Activated CD4-positive, alpha-beta memory T cell treated with anti-CD3 and anti-CD28 coated beads for 36 hours (primary cell): ENCODE results near the gene ELL2. TPM values are rescaled to one million over a fixed set of nuclear protein-coding genes. Genes with fewer than 3 reads are reported as not detected.
"Not testable (repeated sequence)": the region's sequence is repeated elsewhere in the genome, so short reads cannot be mapped to it uniquely, and the experiment has no call there.

Source experiments
- CTCF ChIA-PET: fragments of 350-600 bp; sonication (Branson Sonifier 250); formaldehyde crosslinking; loops from one replicate; lab custom pipeline; 2021; ENCODE audit warnings: antibody characterized with exemption, inconsistent platforms; lab: Charles Lee
- POLR2A ChIA-PET: fragments of 350-600 bp; sonication (Branson Sonifier 250); formaldehyde crosslinking; loops from one replicate; lab custom pipeline; 2021; ENCODE audit warnings: antibody characterized with exemption; lab: Charles Lee
- DNase-seq: peaks from one replicate; pipeline ENCODE4 v3.0.0-alpha.2; 2020
- H3K27ac Mint-ChIP-seq: one replicate; pipeline ENCODE4 v1.8.0; 2021; ENCODE audit warnings: mixed read lengths
- H3K27me3 Mint-ChIP-seq: one replicate; pipeline ENCODE4 v1.8.0; 2021; ENCODE audit warnings: mixed read lengths
- H3K36me3 Mint-ChIP-seq: one replicate; pipeline ENCODE4 v1.8.0; 2021; ENCODE audit warnings: mixed read lengths
- H3K4me1 Mint-ChIP-seq: one replicate; pipeline ENCODE4 v1.8.0; 2021; ENCODE audit warnings: low read depth, mixed read lengths
- H3K4me3 Mint-ChIP-seq: one replicate; pipeline ENCODE4 v1.8.0; 2021; ENCODE audit warnings: mild to moderate bottlenecking, mixed read lengths
- H3K9me3 Mint-ChIP-seq: one replicate; pipeline ENCODE4 v1.8.0; 2021; ENCODE audit warnings: mixed read lengths
- intact Hi-C: fragments of 100-400 bp; cut with micrococcal nuclease; formaldehyde crosslinking; loops from one replicate; pipeline ENCODE4 v1.15.1; 2023
- total RNA-seq, 2 experiments: library from RNA; stranded (reverse); gene quantifications; one replicate each; pipeline ENCODE4 v1.2.3, GENCODE V29; 2021

Gene ELL2
- total RNA-seq, 2 experiments from 2014 or later = 127 to 132 TPM

- no peak for DNase-seq
- CTCF ChIA-PET = interaction anchor here (0.7 to 1.2 kb wide), 3 partner anchors 16 to 424 kb away, joined by 3 to 4 read pairs (median 4); no protein-coding TSS in a partner anchor
- POLR2A ChIA-PET = no interaction called here
- peaks cover 8% of the 10 kb centered on the region for H3K4me1 Mint-ChIP-seq
- no peaks in the 10 kb centered on the region for H3K27me3 Mint-ChIP-seq
- no peak overlapping the region for H3K4me3 Mint-ChIP-seq
- intact Hi-C loops = no loop called here
- peaks cover 36% of the 10 kb centered on the region for H3K36me3 Mint-ChIP-seq
- no peaks in the 10 kb centered on the region for H3K9me3 Mint-ChIP-seq
- H3K27ac Mint-ChIP-seq = no peak overlapping the region
Observed at GRCh38 chr5:95912029-95912428, 49.6 kb downstream of the ELL2 start.

DNA sequence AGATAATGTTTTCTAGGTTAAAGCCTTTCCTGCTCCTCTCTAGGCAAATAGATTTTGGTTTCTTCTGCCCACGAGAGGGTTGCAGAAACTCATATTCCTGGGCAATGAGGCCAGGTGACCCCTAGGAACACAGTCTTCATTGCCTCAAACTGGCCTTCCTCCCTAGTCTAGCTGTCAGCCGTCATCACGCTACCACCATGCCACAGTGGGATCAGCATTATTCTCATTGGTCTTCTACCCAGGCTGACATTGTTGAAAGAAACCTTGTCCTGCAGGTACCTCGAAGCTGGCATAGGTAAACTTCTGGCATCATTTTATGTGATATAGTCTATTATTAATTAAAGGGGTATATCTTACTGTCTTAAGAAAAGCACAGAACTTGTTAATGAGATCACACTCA is 51.1 kb downstream of the ELL2 start:
- DNase-seq = no peak
- Mint-ChIP-seq H3K4me1 (peaks cover 3% of the 10 kb centered on the region), H3K27ac (no peak overlapping the region), H3K27me3 (no peaks in the 10 kb centered on the region), H3K4me3 (no peak overlapping the region), H3K9me3 (no peaks in the 10 kb centered on the region), H3K36me3 (peaks cover 36% of the 10 kb centered on the region)
- intact Hi-C loops = no loop called here
- ChIA-PET POLR2A (no interaction called here), CTCF (no interaction called here)

DNA sequence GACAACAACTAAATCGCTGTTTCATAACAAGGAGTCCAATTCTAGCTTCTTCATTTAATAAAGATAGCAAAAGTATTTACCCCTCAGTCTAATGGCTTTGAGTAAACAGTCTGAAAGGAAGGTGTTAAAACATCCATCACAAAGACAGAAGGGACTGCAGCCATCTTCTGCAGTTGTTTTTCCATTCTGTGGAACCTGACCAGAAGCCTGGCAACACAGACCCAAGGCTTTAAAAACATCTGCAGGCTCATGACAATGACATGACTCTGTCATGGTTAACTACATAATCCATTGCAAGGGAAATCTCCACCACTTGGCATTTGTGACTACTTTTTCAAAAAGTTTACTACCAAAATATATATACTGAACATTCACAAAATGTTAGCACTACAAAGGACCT is 51.9 kb downstream of the ELL2 start:
- ChIA-PET POLR2A (no interaction called here), CTCF (no interaction called here)
- intact Hi-C loops = no loop called here
- no peak overlapping the region for H3K27ac Mint-ChIP-seq
- H3K4me1 Mint-ChIP-seq = peaks cover 3% of the 10 kb centered on the region
- H3K9me3 Mint-ChIP-seq = no peaks in the 10 kb centered on the region
- no peaks in the 10 kb centered on the region for H3K27me3 Mint-ChIP-seq
- no peak for DNase-seq
- H3K4me3 Mint-ChIP-seq = no peak overlapping the region
- H3K36me3 Mint-ChIP-seq = peaks cover 41% of the 10 kb centered on the region

- POLR2A ChIA-PET = no interaction called here
- peaks cover 3% of the 10 kb centered on the region for H3K4me1 Mint-ChIP-seq
- no peak overlapping the region for H3K4me3 Mint-ChIP-seq
- peaks cover 44% of the 10 kb centered on the region for H3K36me3 Mint-ChIP-seq
- no peaks in the 10 kb centered on the region for H3K27me3 Mint-ChIP-seq
- CTCF ChIA-PET = no interaction called here
- no peaks in the 10 kb centered on the region for H3K9me3 Mint-ChIP-seq
- intact Hi-C loops = no loop called here
- no peak for DNase-seq
- no peak overlapping the region for H3K27ac Mint-ChIP-seq
Observed at GRCh38 chr5:95908799-95909198, 52.9 kb downstream of the ELL2 start.

GRCh38 chr5:95907740-95908706 is 53.6 kb downstream of the ELL2 start:
- ChIA-PET POLR2A (no interaction called here), CTCF (no interaction called here)
- no peak for DNase-seq
- no peak overlapping the region for H3K27ac Mint-ChIP-seq
- no peaks in the 10 kb centered on the region for H3K9me3 Mint-ChIP-seq
- H3K36me3 Mint-ChIP-seq = peaks cover 43% of the 10 kb centered on the region
- no peaks in the 10 kb centered on the region for H3K27me3 Mint-ChIP-seq
- H3K4me1 Mint-ChIP-seq = peaks cover 3% of the 10 kb centered on the region
- H3K4me3 Mint-ChIP-seq = no peak overlapping the region
- intact Hi-C loops = no loop called here

DNA sequence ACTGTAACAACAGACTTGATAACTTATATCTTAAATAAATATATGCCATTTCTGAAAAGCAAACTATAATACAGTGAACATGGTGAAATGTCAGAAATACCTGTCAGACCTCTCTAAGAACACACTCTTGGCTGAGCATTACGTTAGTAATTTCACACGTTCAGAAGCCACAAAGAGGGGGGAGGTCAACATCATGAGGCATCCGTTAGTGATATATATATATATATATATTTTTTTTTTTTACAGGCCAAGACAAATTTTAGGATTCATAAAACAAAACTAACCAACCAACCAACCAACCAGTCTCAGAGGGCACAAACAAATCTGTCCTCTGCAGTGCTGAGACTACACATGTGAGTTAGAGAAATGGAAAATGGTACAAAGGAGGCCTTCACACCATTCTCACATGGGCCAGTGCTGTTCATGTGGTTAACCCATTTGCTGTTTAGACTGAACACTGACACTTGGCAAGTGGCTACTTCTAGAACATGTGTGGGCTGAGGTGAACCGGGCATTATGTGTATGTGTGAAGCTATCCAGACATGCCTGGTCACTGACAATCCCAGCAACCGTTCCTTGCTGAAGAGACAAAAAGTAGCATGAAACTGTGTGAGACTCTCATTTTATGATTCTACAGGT is 54.5 kb downstream of the ELL2 start:
- no peak for DNase-seq

DNA sequence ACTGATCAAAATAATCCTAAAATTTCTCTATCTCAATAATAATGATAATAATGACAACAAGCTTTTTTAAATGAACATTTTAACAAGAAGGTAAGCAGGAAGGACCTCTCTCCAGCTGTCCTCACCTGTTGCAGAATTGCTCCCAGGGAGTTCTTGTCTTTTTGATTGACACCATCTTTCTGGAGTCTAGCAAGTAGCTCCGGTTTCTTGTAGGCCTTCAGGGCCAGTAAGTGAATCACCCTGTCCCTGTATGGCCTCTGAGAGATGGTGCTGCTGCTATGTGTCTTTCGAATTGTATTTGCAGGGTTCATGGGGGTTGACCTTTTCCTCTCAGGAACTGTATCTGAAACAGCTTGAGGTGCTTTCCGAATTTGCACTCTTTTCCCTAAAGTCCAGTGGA is 55.3 kb downstream of the ELL2 start:
- H3K27me3 Mint-ChIP-seq, POLR2A ChIA-PET, H3K27ac Mint-ChIP-seq, intact Hi-C loops, CTCF ChIA-PET, H3K9me3 Mint-ChIP-seq, DNase-seq, H3K4me3 Mint-ChIP-seq: not testable (repeated sequence)
- Mint-ChIP-seq H3K4me1 (peaks cover 11% of the 10 kb centered on the region), H3K36me3 (peaks cover 41% of the 10 kb centered on the region)

More for the DNA sequence above, 54.5 kb downstream of the ELL2 start:
- Mint-ChIP-seq H3K4me3 (no peak overlapping the region), H3K36me3 (peaks cover 42% of the 10 kb centered on the region), H3K27me3 (no peaks in the 10 kb centered on the region), H3K27ac (no peak overlapping the region), H3K4me1 (peaks cover 5% of the 10 kb centered on the region), H3K9me3 (no peaks in the 10 kb centered on the region)
- CTCF ChIA-PET = no interaction called here
- POLR2A ChIA-PET = no interaction called here
- intact Hi-C loops = no loop called here

DNA sequence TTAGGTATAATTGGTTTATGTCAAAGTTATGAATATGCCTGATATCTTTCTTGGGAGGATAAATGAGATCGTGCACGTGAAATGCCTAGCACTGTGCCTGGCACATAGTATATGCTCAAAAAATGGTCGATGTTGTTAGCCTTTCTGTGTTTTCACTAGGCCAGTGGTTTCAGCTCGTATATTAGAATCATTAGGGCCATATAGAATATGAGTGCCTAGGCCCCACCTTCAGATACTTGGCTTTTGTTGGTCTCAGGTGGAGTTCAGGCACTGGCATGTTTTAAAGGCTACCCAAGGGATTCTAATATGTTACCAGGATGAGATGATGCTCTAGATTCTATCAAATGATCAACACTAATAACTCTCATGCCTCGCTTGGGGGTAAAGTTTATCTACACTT is 56.8 kb downstream of the ELL2 start:
- Mint-ChIP-seq H3K36me3 (peaks cover 39% of the 10 kb centered on the region), H3K4me3 (no peak overlapping the region), H3K27ac (no peak overlapping the region), H3K27me3 (no peaks in the 10 kb centered on the region), H3K9me3 (no peaks in the 10 kb centered on the region), H3K4me1 (peaks cover 11% of the 10 kb centered on the region)
- intact Hi-C loops = no loop called here
- no peak for DNase-seq
- CTCF ChIA-PET = interaction anchor here (0.6 kb wide), 1 partner anchor 183 kb away, joined by 4 read pairs; no protein-coding TSS in a partner anchor
- POLR2A ChIA-PET = no interaction called here

DNA sequence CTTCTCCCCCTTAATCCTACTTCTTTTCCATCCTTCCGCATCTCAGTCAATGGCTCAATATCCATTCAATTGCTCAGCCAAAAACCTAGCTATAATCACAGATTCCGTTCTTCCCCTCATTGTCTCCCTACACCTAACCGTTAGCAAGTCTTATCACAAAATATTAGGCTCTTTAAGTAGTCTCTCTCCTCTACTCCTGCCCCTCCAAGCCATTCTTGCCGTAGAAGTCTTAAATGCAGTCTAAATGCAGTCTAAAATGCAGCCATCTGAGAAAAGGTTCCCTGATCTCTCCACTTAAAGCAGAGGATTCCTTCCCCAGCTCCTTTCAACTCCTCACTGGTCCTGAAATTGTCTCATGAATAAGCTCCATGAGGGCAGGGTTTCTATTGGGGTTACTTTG is 57.8 kb downstream of the ELL2 start:
- ChIA-PET CTCF (interaction anchor here (1.0 kb wide), 1 partner anchor 432 kb away, joined by 4 read pairs; no protein-coding TSS in a partner anchor), POLR2A (no interaction called here)
- Mint-ChIP-seq H3K4me1 (peaks cover 10% of the 10 kb centered on the region), H3K36me3 (peaks cover 41% of the 10 kb centered on the region), H3K27ac (no peak overlapping the region), H3K4me3 (no peak overlapping the region), H3K9me3 (no peaks in the 10 kb centered on the region), H3K27me3 (no peaks in the 10 kb centered on the region)
- intact Hi-C loops = no loop called here
- DNase-seq = no peak

GRCh38 chr5:95901676-95902627 is 59.7 kb downstream of the ELL2 start:
- intact Hi-C loops = no loop called here
- Mint-ChIP-seq H3K9me3 (no peaks in the 10 kb centered on the region), H3K4me3 (no peak overlapping the region), H3K36me3 (peaks cover 54% of the 10 kb centered on the region), H3K4me1 (peaks cover 8% of the 10 kb centered on the region), H3K27ac (no peak overlapping the region), H3K27me3 (no peaks in the 10 kb centered on the region)
- DNase-seq = peak; percentile 18
- ChIA-PET POLR2A (no interaction called here), CTCF (interaction anchor here (1.0 kb wide), 1 partner anchor 9 kb away, joined by 3 read pairs; no protein-coding TSS in a partner anchor)

- DNase-seq = no peak
Observed at GRCh38 chr5:95900383-95900958, 61.2 kb downstream of the ELL2 start.

More at GRCh38 chr5:95900383-95900958, 61.2 kb downstream of the ELL2 start:
- H3K36me3 Mint-ChIP-seq = peaks cover 60% of the 10 kb centered on the region
- H3K27ac Mint-ChIP-seq = no peak overlapping the region
- H3K9me3 Mint-ChIP-seq = no peaks in the 10 kb centered on the region
- CTCF ChIA-PET = no interaction called here
- H3K4me1 Mint-ChIP-seq = peaks cover 8% of the 10 kb centered on the region
- H3K27me3 Mint-ChIP-seq = no peaks in the 10 kb centered on the region
- H3K4me3 Mint-ChIP-seq = no peak overlapping the region
- POLR2A ChIA-PET = no interaction called here
- intact Hi-C loops = no loop called here
